Neural progenitor cell (in vitro differentiated cells): ENCODE results near the gene RBM44. TPM values are rescaled to one million over a fixed set of nuclear protein-coding genes. Genes with fewer than 3 reads are reported as not detected.

Source experiments
- DNase-seq: peaks from one replicate; pipeline ENCODE4 v3.0.0-alpha.2; 2016; ENCODE audit warnings: low spot score
- H2AFZ ChIP-seq: fragments of 200-600 bp; sonication (generic); replicated peaks from 2 replicates; pipeline ENCODE4 v1.6.1; 2016; ENCODE audit warnings: antibody characterized with exemption
- H3F3A ChIP-seq: fragments of 200-600 bp; sonication (generic); 2 replicates; pipeline ENCODE4 v1.6.1; 2016; ENCODE audit warnings: antibody characterized with exemption, low read depth
- H3K27ac ChIP-seq: fragments of 200-600 bp; sonication (generic); 2 replicates; pipeline ENCODE4 v1.5.1; 2016; ENCODE audit warnings: mild to moderate bottlenecking
- H3K27me3 ChIP-seq: fragments of 200-600 bp; sonication (generic); 2 replicates; pipeline ENCODE4 v1.6.1; 2016; ENCODE audit warnings: mild to moderate bottlenecking, moderate library complexity
- H3K36me3 ChIP-seq: fragments of 200-600 bp; sonication (generic); 2 replicates; pipeline ENCODE4 v1.5.1; 2016
- H3K4me1 ChIP-seq: fragments of 200-600 bp; sonication (generic); 2 replicates; pipeline ENCODE4 v1.6.1; 2016; ENCODE audit warnings: mixed run types
- H3K4me2 ChIP-seq: fragments of 200-600 bp; sonication (generic); 2 replicates; pipeline ENCODE4 v1.6.1; 2016
- H3K4me3 ChIP-seq: fragments of 200-600 bp; sonication (generic); 2 replicates; pipeline ENCODE4 v1.5.1; 2016
- H3K79me2 ChIP-seq: fragments of 200-600 bp; sonication (generic); 2 replicates; pipeline ENCODE4 v1.6.1; 2016; ENCODE audit warnings: low read depth
- H3K9ac ChIP-seq: fragments of 200-600 bp; sonication (generic); 2 replicates; pipeline ENCODE4 v1.6.1; 2016
- H3K9me3 ChIP-seq: fragments of 200-600 bp; sonication (generic); 2 replicates; pipeline ENCODE4 v1.5.1; 2016; ENCODE audit warnings: low read depth
- H4K20me1 ChIP-seq: fragments of 200-600 bp; sonication (generic); 2 replicates; pipeline ENCODE4 v1.6.1; 2016; ENCODE audit warnings: low read depth
- H3K27ac Mint-ChIP-seq: 3 replicates; pipeline ENCODE4 v1.8.0; 2021; ENCODE audit warnings: mixed read lengths
- H3K27me3 Mint-ChIP-seq: 2 replicates; pipeline ENCODE4 v1.8.0; 2022; ENCODE audit warnings: low read depth, mild to moderate bottlenecking, inconsistent platforms, moderate library complexity, mixed read lengths; ENCODE audit not compliant: insufficient read depth
- H3K36me3 Mint-ChIP-seq: 3 replicates; pipeline ENCODE4 v1.8.0; 2021; ENCODE audit warnings: mixed read lengths
- H3K4me1 Mint-ChIP-seq: 3 replicates; pipeline ENCODE4 v1.8.0; 2021; ENCODE audit warnings: mixed read lengths
- H3K4me3 Mint-ChIP-seq: 3 replicates; pipeline ENCODE4 v1.8.0; 2021; ENCODE audit warnings: mild to moderate bottlenecking, moderate library complexity, mixed read lengths
- H3K9me3 Mint-ChIP-seq: 3 replicates; pipeline ENCODE4 v1.8.0; 2020; ENCODE audit warnings: mixed read lengths
- EZH2 ChIP-seq: fragments of 200-600 bp; sonication (generic); IDR thresholded peaks from 2 replicates; pipeline ENCODE4 v1.6.1; 2017; ENCODE audit warnings: antibody characterized with exemption, mild to moderate bottlenecking, moderate library complexity
- EZH2phosphoT487 ChIP-seq: fragments of 200-600 bp; sonication (generic); IDR thresholded peaks from 2 replicates; pipeline ENCODE4 v1.6.1; 2017; ENCODE audit warnings: antibody characterized with exemption
- total RNA-seq: library from RNA; depleted of rRNA; stranded (reverse); fragments of >200 nt; gene quantifications from 2 replicates; pipeline ENCODE4 v1.2.3, GENCODE V29; 2015; ENCODE audit warnings: low replicate concordance
- TF ChIP-seq, protein P1 (sequence below): fragments of 200-600 bp; sonication (generic); IDR thresholded peaks from 2 replicates; pipeline ENCODE4 v1.5.1; 2017; ENCODE audit warnings: antibody characterized with exemption, mild to moderate bottlenecking

The RBM44 gene
- total RNA-seq, 1 donor from 2014 or later: 0.30 TPM

GRCh38 chr2:237801466-237801865 is 2.9 kb downstream of the RBM44 start:
- H3K36me3 Mint-ChIP-seq: peaks cover 4% of the 10 kb centered on the region

GRCh38 chr2:237806334-237806733 is 7.8 kb downstream of the RBM44 start:
- H3K4me3 ChIP-seq: no peak overlapping the region
- H3K9ac ChIP-seq: no peak overlapping the region
- H4K20me1 ChIP-seq: no peaks in the 10 kb centered on the region
- no peaks in the 10 kb centered on the region for H3K36me3 ChIP-seq
- H3K36me3 Mint-ChIP-seq: no peaks in the 10 kb centered on the region
- no peak overlapping the region for H3K27ac Mint-ChIP-seq
- no peaks in the 10 kb centered on the region for H3F3A ChIP-seq
- H3K79me2 ChIP-seq: no peaks in the 10 kb centered on the region
- TF ChIP-seq, protein P1, sequence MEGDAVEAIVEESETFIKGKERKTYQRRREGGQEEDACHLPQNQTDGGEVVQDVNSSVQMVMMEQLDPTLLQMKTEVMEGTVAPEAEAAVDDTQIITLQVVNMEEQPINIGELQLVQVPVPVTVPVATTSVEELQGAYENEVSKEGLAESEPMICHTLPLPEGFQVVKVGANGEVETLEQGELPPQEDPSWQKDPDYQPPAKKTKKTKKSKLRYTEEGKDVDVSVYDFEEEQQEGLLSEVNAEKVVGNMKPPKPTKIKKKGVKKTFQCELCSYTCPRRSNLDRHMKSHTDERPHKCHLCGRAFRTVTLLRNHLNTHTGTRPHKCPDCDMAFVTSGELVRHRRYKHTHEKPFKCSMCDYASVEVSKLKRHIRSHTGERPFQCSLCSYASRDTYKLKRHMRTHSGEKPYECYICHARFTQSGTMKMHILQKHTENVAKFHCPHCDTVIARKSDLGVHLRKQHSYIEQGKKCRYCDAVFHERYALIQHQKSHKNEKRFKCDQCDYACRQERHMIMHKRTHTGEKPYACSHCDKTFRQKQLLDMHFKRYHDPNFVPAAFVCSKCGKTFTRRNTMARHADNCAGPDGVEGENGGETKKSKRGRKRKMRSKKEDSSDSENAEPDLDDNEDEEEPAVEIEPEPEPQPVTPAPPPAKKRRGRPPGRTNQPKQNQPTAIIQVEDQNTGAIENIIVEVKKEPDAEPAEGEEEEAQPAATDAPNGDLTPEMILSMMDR: no peak
- no peak for TF ChIP-seq EZH2phosphoT487
- no peak overlapping the region for H2AFZ ChIP-seq
- no peak for DNase-seq
- H3K9me3 Mint-ChIP-seq: no peaks in the 10 kb centered on the region
- peaks cover under 1% of the 10 kb centered on the region for H3K27me3 ChIP-seq
- no peaks in the 10 kb centered on the region for H3K4me1 ChIP-seq
- no peak overlapping the region for H3K27ac ChIP-seq
- H3K9me3 ChIP-seq: no peaks in the 10 kb centered on the region
- peaks cover 3% of the 10 kb centered on the region for H3K4me1 Mint-ChIP-seq
- H3K27me3 Mint-ChIP-seq: no peaks in the 10 kb centered on the region
- H3K4me2 ChIP-seq: no peak overlapping the region
- no peak overlapping the region for H3K4me3 Mint-ChIP-seq

More at GRCh38 chr2:237801466-237801865, 2.9 kb downstream of the RBM44 start:
- H3K27me3 ChIP-seq: no peaks in the 10 kb centered on the region
- Mint-ChIP-seq H3K27ac (no peak overlapping the region), H3K9me3 (peaks cover 11% of the 10 kb centered on the region), H3K4me1 (peaks cover 2% of the 10 kb centered on the region), H3K27me3 (no peaks in the 10 kb centered on the region), H3K4me3 (no peak overlapping the region)
- H3F3A ChIP-seq: no peaks in the 10 kb centered on the region
- DNase-seq: no peak
- TF ChIP-seq EZH2: no peak
- TF ChIP-seq EZH2phosphoT487: no peak
- TF ChIP-seq, protein P1: no peak
- no peak overlapping the region for H3K4me3 ChIP-seq
- H3K9me3 ChIP-seq: no peaks in the 10 kb centered on the region
- H4K20me1 ChIP-seq: no peaks in the 10 kb centered on the region
- no peaks in the 10 kb centered on the region for H3K79me2 ChIP-seq
- no peak overlapping the region for H3K27ac ChIP-seq
- no peaks in the 10 kb centered on the region for H3K4me1 ChIP-seq
- H3K9ac ChIP-seq: no peak overlapping the region
- H3K36me3 ChIP-seq: no peaks in the 10 kb centered on the region
- H2AFZ ChIP-seq: no peak overlapping the region
- H3K4me2 ChIP-seq: no peak overlapping the region

- Mint-ChIP-seq H3K36me3 (no peaks in the 10 kb centered on the region), H3K27ac (no peak overlapping the region), H3K9me3 (no peaks in the 10 kb centered on the region), H3K27me3 (no peaks in the 10 kb centered on the region), H3K4me1 (no peaks in the 10 kb centered on the region), H3K4me3 (no peak overlapping the region)
- Histone ChIP-seq H3K9ac (no peak overlapping the region), H3K4me2 (no peak overlapping the region), H3K27ac (no peak overlapping the region), H3F3A (no peaks in the 10 kb centered on the region), H3K36me3 (no peaks in the 10 kb centered on the region), H3K27me3 (peaks cover 88% of the 10 kb centered on the region), H3K79me2 (no peaks in the 10 kb centered on the region), H3K9me3 (no peaks in the 10 kb centered on the region), H2AFZ (no peak overlapping the region), H3K4me3 (no peak overlapping the region), H3K4me1 (peaks cover 8% of the 10 kb centered on the region), H4K20me1 (peaks cover 4% of the 10 kb centered on the region)
- DNase-seq: no peak
- TF ChIP-seq, protein P1: no peak
- TF ChIP-seq EZH2phosphoT487 (no peak), EZH2 (no peak)
Measured at GRCh38 chr2:237815637-237816036, 17.1 kb downstream of the RBM44 start.
